ENCODE measurements around the gene TEX11.

DNA sequence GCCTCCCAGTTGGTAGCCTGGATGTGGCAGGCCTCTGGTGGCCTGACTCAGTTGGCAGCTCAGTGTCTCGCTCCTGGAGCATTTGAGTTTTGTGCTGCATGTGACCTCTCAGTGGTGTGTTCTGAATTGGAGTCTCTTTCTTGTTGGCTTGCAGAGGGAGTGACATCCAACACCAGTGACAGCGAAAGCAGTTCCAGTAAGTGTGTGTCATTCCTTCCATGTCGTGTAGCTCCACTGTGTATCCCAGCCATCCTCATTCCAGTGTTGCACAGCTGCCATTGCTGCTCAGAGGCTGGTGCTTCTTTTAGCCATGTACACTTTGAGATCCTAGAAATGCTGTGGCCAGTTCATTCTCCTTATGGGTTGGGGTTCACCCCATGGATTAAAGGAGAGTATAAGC lies 411.5 kb downstream of the TEX11 start:
- TF ChIP-seq, protein P1, sequence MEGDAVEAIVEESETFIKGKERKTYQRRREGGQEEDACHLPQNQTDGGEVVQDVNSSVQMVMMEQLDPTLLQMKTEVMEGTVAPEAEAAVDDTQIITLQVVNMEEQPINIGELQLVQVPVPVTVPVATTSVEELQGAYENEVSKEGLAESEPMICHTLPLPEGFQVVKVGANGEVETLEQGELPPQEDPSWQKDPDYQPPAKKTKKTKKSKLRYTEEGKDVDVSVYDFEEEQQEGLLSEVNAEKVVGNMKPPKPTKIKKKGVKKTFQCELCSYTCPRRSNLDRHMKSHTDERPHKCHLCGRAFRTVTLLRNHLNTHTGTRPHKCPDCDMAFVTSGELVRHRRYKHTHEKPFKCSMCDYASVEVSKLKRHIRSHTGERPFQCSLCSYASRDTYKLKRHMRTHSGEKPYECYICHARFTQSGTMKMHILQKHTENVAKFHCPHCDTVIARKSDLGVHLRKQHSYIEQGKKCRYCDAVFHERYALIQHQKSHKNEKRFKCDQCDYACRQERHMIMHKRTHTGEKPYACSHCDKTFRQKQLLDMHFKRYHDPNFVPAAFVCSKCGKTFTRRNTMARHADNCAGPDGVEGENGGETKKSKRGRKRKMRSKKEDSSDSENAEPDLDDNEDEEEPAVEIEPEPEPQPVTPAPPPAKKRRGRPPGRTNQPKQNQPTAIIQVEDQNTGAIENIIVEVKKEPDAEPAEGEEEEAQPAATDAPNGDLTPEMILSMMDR (IDR thresholded peaks at IDR 0.05), result no peak
- TF ChIP-seq FOXJ3 (CRISPR knock-in tag; IDR thresholded peaks at IDR 0.05), result no peak
- no peak for TF ChIP-seq TCF12 (IDR thresholded peaks at IDR 0.05)
